ENCODE results near the gene ZNF75A. TPM values are rescaled to one million over a fixed set of nuclear protein-coding genes. Genes with fewer than 3 reads are reported as not detected.

The ZNF75A gene
- total RNA-seq, 1 donor from 2014 or later = 19.5 TPM

DNA sequence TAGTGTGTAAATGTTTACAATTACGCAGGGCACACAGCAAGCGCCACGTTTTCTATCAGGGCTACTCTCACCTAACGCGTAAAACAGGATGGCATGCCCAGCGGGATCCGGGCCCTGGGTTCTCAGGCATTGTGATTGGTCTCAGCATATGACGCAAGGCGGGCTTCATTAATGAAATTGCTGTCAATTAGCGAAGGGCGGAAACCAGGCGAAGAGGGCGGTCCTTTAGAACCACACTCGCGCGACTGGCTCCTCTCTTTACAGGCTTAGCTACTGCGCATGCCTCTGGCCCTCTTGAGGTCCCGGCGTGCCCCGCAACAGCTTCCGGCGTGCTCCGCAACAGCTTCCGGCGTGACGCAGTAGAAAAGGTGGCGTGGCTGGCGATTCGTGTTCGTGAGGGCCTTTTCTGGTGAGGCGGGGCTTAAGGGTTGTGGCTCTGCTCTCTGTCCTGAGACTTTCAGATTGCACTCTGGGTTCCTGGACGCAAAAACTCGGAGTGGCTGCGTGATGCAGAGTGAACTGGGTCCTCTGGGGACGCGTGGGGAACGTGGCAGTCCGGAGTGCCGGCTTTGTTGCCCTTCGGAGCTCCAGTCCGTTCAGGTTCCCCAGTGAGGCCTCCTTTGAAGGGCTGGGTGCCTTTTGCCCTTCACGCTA is 59.6 kb downstream of the ZNF75A start:
- peak; percentile 92 for DNase-seq (ENCODE audit: low read depth)

Other genes starting within 250 kb of the ZNF75A start
- 646 and 732 TPM in 2 replicates for gene IL32, start 239.9 kb upstream of the ZNF75A start, total RNA-seq
- gene ZSCAN10, start 206.2 kb upstream of the ZNF75A start, total RNA-seq = not detected in 2 replicates
- gene ZNF205, start 192.9 kb upstream of the ZNF75A start, total RNA-seq = 29.2 and 33.3 TPM in 2 replicates
- gene ZNF213, start 170.5 kb upstream of the ZNF75A start, total RNA-seq = 4.3 and 5.0 TPM in 2 replicates
- gene OR1F1, start 117.3 kb upstream of the ZNF75A start, total RNA-seq = not detected in 2 replicates
- gene ZNF200, start 70.3 kb upstream of the ZNF75A start, total RNA-seq = 8.6 and 9.2 TPM in 2 replicates
- gene MEFV, start 48.9 kb upstream of the ZNF75A start, total RNA-seq = 0.37 and 0.99 TPM in 2 replicates
- 36.2 and 48.2 TPM in 2 replicates for gene ZNF263, start 22.0 kb upstream of the ZNF75A start, total RNA-seq
- gene TIGD7, start 67 bp upstream of the ZNF75A start, total RNA-seq = 4.5 and 8.4 TPM in 2 replicates
- 0.88 TPM in 1 of 2 replicates, not detected in the other for gene OR2C1, start 50.4 kb downstream of the ZNF75A start, total RNA-seq
- 13.4 and 20.4 TPM in 2 replicates for gene ZSCAN32, start 95.5 kb downstream of the ZNF75A start, total RNA-seq
- gene ZNF174, start 95.7 kb downstream of the ZNF75A start, total RNA-seq = 20.7 and 22.7 TPM in 2 replicates
- gene ZNF597, start 138.0 kb downstream of the ZNF75A start, total RNA-seq = 2.2 and 2.9 TPM in 2 replicates
- gene NAA60, start 138.2 kb downstream of the ZNF75A start, total RNA-seq = 16.0 and 22.2 TPM in 2 replicates
- gene C16orf90, start 190.0 kb downstream of the ZNF75A start, total RNA-seq = not detected in 2 replicates
- 26.6 and 29.3 TPM in 2 replicates for gene CLUAP1, start 195.5 kb downstream of the ZNF75A start, total RNA-seq

All from myocyte (in vitro differentiated cells).